HG02981 (cell line): ENCODE measurements around the gene GRK5.

Experiments
- ATAC-seq: cut with Tn5 transposase; IDR thresholded peaks from one replicate; pipeline ENCODE4 v1.9.1; 2021; ENCODE audit warnings: mild to moderate bottlenecking, moderate library complexity; ENCODE audit not compliant: unreplicated experiment

The GRK5 gene

GRCh38 chr10:119314061-119314460 is 106.7 kb downstream of the GRK5 start:
- ATAC-seq, result no peak

DNA sequence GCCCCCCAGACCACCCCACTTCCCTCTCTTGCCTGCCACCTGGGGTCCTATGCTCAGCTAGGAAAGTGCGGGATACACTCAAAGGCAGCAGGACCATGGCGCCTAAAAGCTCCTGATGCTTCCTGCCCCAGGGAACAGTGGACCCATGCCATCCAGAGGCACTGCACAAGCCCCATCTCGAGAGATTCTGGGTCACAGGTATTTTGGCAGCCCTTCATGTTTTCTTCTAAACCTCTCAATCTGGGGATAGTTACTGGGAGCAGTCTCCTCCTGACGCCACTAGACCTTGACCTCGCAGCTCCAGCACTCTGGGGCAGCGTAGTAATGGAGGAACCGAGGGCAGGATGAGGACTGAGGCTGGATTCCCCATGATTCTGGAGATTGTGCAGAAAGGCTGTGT is 107.1 kb downstream of the GRK5 start:
- ATAC-seq, result no peak

- ATAC-seq, result peak; percentile 56
These were observed 108.0 kb downstream of the GRK5 start for GRCh38 chr10:119315128-119316001.

DNA sequence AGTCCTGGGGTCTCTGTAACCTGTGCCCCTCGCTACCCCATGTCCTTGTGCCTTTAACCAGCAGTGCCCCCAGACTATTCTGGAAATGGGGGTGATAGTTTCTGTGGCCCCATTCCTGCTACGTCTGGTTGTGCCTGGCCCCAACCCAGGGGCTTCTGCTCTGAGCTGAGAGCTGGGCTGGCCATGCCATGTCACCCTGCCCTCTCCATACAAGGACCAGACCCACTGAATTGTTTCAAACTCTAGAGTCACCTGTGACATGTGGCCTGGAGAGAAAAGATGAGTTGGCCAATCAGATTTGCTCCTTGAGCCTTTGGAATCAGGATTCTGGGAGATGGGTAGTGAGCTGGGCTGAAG is 108.6 kb downstream of the GRK5 start:
- no peak for ATAC-seq

DNA sequence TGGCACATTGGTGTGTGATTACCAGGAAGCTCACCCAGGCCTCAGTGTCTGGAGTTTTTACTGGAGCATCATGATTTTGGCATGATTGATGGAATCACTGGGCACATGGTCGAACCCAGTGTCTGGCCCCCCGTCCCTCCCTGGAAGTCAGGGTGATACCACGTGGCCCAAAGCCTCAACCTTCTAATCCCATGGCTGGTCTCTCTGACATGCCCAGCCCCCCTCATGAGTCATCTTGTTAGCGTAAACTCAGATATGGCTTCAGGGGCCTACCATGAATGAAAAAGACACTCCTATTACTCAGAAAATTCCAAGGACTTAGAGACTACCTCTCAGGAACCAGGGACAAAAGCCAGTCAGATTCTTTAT is 109.3 kb downstream of the GRK5 start:
- no peak for ATAC-seq

DNA sequence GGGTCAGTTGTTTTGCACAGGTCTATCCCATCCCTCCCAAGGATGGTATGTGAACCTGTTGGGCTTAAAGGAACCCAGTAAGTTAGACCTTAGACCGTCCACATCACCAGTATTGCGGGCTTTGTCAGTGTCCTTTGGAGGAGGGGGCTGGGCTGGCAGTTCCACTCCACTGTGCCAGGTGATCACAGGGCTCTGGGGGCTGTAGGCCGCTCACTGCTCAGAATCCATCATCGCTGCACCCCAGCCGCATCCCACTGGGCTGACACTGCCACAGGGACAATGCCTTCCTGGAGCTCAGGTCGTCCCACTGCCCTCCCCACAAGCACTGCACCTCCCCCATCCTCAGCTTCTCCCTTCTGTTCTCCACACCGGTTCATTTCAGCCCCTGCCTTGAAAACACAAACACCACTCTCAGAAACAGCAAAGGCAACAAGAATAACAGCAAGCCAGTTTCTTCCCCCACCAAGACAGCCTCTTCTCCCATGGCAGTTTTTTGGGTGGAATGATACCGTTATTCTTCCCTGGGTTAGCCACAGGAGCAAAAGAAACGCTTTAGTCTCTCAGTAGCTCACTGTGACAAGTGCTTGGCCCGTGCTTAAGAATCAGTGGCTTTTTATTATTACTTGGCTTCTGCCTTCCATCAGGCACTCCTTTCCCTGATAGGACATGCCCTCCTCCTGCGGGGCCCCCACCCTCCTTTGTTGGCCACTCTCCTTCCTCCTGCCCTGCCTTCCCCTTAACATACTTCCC is 111.2 kb downstream of the GRK5 start:
- ATAC-seq, result no peak

- no peak for ATAC-seq
These were observed 112.0 kb downstream of the GRK5 start for GRCh38 chr10:119319161-119319919.

DNA sequence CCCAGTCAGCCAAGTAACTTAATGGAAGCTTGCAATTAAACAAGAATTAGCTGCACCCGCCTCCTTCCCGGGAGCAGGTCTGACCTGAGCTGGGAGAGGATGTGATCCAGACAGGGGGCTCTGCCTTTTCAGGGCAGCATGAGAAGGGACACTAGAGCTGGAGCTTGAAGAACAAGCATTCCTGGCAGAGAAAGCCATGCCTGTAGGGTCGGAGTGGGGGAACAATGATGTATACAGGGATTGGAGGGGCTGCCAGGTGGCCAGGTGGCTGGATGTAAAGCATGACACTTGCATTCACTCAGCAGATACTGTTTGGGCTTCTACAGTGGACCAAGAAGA is 112.5 kb downstream of the GRK5 start:
- ATAC-seq, result no peak

DNA sequence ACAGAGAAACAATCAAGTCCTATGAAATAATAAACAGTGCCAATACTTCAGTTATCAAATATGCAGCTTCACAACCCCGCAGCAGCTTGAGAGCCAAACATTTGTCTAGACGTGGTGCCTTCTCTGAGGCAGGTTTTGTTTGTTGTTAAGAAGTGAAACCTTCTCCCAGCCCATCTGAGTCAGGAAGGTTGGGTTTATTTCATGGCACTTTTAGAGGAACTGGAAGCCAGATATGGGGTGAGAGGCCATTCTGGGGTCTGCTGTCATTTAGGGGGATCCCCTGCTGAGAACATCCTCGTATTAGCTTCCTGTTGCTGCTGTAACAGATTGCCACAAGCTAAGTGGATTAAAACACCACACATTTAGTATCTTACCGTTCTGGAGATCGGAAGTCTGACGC is 113.6 kb downstream of the GRK5 start:
- no peak for ATAC-seq

DNA sequence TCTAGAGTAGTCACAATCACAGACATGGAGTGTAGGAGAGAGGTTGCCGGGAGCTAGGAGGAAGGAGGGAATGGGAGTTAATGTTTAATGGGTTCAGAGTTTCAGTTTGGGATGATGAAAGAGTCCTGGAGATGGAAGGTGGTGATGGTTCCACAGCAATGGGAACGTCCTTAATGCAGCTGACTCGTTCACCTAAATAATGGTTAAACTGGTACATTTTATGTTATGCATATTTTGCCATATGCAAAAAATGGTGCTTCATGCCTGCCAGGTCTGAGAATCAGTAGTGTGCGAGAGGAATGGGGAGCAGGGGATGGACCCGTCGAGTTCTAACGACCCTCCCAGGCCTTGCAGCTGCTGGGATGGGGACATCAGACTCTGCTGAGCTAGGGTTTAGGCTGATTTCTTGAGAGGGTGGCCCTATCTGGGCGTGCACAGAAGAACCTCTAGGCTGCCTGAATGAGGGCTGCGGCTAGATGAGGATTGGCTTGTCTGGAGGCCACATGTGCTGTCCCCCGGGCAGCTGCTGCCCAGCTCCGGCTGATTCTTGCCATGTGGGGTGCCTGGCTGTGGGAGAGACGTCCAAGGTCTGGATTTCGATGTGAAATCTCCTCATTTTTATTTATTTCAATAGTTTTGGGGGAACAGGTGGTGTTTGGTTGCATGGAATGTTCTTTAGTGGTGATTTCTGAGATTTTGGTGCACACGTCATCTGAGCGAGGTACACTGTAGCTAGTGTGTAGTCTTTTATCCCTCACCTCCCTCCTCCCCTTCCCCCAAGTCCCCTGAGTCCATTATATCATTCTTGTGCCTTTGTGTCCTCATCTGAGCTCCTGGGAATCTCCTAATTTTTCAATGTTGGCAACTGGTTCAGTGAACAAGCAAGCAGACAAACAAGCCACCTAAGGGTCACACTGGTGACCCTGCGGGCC is 116.0 kb downstream of the GRK5 start:
- no peak for ATAC-seq

- ATAC-seq, result no peak
These were observed 117.8 kb downstream of the GRK5 start for GRCh38 chr10:119325131-119325530.

GRCh38 chr10:119326167-119326566 is 118.8 kb downstream of the GRK5 start:
- no peak for ATAC-seq

GRCh38 chr10:119327096-119327745 is 119.8 kb downstream of the GRK5 start:
- no peak for ATAC-seq

- no peak for ATAC-seq
These were observed 120.9 kb downstream of the GRK5 start for GRCh38 chr10:119328223-119328622.

DNA sequence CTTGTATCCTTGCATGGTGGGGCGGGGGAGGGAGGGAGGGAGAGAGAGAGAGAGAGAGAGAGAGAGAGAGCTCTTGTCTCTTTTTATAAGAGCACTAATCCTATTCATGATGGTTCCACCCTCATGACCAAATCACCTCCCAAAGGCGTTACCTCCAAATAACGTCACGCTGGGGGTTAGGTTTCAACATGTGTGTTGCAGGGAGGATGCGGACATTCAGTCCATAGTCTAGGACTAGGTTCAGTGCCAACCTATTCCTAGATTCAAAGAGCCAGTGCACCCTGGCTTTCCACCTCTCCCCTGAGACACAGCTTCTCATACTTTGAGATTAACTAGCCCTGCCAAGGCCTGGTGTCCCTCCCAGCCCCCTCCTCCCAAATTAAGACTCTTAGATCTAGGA is 123.0 kb downstream of the GRK5 start:
- no peak for ATAC-seq

DNA sequence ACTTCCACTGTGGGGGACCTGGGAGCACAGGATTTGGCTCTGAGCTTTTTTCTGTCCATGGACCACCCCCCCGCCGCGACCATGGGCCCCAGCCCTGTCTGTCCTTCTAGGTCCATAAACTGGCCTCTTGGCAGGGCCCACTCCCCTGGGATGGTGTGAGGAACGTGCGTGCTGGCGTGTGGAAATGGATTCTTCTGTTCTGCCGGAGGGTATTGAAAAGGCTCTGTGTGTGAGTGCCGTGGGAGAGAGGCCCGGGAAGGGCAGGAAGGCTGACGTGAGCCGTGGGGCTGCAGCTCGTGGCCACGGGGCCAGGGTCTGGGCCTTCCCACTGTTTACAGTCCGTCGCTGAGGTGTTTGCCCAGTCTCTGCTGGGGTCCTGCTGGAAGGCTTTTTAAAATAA is 123.7 kb downstream of the GRK5 start:
- no peak for ATAC-seq

DNA sequence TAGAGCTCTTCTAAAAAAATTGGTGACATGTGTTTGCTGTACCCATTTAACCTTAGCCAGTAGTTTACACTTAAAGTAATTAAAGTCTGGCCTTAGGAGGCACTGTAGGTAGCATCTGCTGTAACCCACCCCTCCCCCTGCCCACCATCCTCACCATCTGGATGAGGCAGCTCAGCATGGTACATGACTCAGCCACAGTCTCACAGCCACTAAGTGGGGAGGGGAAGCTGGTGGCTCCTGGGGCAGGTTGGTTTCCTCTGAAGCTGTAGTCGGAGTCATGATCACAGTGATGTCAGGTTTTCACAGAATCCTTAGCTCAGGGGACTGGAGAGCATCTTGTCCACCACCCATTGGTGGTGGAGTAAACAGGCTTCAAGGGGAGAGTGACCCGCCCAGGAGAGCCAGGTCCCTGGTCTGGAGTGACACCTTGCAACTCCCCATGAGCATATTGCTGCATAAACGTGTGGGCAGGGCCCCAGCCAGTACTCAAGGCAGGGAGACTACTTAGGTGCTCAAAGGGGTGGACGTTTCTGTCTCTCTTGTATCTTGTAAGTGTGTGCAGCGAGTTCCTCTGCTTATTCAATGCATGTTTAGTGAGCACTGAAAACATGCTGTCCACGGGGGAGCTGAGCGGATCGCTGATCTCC is 125.9 kb downstream of the GRK5 start:
- no peak for ATAC-seq

GRCh38 chr10:119335671-119336353 is 128.4 kb downstream of the GRK5 start:
- ATAC-seq, result no peak

DNA sequence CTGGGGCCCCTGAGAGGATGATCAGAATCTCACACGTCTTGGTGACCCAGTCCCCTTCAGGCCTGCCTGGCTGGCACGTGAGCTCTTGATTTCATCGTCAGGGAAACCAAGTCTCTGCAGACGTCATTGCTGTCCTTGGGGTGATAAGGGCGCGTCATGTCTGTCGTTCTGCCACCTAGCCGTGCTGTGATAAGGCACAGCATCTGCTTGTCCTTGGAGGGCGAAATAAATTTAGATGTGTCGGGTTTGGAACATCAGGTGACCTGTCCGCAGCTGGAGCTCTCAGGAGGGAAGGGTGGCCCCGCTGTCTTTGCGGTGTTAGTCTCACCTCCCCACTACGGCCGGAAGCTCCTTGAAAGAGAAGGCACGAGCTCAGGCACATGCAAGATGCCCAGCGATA is 129.2 kb downstream of the GRK5 start:
- ATAC-seq, result no peak
